Peyer's patch (tissue), 4 donors: ENCODE data around the gene LIPT2.

Experiments
- POLR2A ChIP-seq, 2 donors: fragments of 450-650 bp; IDR thresholded peaks; one replicate each; pipeline ENCODE4 v1.5.1; 2017; ENCODE audit warnings: antibody characterized with exemption in 2 of 2, mild to moderate bottlenecking in 2 of 2, moderate library complexity in 2 of 2
- TF ChIP-seq, protein P1 (sequence below), 6 experiments: fragments of 450-650 bp in 4 of 6; fragments of 200-600 bp in 2 of 6; sonication (generic) in 1 of 6; IDR thresholded peaks; one replicate each; pipeline ENCODE4 v1.5.1; 2017 to 2019; ENCODE audit warnings: antibody characterized with exemption in 6 of 6, mild to moderate bottlenecking in 3 of 6, moderate library complexity in 1 of 6

DNA sequence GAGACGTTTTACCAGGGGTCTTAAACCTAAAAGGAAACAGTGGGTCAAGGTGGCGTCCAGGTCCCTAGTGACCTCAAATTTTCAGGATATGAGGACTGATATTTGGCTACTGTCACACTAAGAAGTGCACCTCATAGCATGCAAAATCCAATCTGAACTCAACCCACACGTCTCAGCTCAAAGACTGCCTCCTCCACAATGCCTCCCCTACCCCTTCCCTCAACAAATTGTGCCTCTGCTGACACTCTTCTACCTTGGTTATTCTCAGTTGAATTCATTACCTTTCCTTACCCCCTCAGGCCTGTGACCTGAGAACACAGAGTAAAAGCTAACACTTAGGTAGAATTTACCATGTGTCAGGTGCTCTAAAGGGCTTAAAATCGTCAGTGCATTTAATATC, 12.4 kb upstream of the LIPT2 start:
- TF ChIP-seq, protein P1, sequence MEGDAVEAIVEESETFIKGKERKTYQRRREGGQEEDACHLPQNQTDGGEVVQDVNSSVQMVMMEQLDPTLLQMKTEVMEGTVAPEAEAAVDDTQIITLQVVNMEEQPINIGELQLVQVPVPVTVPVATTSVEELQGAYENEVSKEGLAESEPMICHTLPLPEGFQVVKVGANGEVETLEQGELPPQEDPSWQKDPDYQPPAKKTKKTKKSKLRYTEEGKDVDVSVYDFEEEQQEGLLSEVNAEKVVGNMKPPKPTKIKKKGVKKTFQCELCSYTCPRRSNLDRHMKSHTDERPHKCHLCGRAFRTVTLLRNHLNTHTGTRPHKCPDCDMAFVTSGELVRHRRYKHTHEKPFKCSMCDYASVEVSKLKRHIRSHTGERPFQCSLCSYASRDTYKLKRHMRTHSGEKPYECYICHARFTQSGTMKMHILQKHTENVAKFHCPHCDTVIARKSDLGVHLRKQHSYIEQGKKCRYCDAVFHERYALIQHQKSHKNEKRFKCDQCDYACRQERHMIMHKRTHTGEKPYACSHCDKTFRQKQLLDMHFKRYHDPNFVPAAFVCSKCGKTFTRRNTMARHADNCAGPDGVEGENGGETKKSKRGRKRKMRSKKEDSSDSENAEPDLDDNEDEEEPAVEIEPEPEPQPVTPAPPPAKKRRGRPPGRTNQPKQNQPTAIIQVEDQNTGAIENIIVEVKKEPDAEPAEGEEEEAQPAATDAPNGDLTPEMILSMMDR (IDR thresholded peaks at IDR 0.05) = no peak
- TF ChIP-seq POLR2A (IDR thresholded peaks at IDR 0.05) = no peak
